ENCODE results near the gene RAB22A.

GRCh38 chr20:58393299-58393698 lies 83.8 kb downstream of the RAB22A start:
- TF ChIP-seq EZH2 (IDR thresholded peaks at IDR 0.05; ENCODE audit: borderline replicate concordance, low read depth, low read length, severe bottlenecking) (no peak), POLR2AphosphoS5 (IDR thresholded peaks at IDR 0.05; ENCODE audit: insufficient read depth, low read depth, low read length) (no peak), JUN (IDR thresholded peaks at IDR 0.05; ENCODE audit: borderline replicate concordance, insufficient read depth, insufficient read length, low read depth) (no peak)
- TF ChIP-seq, protein P1, sequence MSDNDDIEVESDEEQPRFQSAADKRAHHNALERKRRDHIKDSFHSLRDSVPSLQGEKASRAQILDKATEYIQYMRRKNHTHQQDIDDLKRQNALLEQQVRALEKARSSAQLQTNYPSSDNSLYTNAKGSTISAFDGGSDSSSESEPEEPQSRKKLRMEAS (IDR thresholded peaks at IDR 0.05; ENCODE audit: insufficient read depth, insufficient read length): no peak
- TF ChIP-seq, protein P2, sequence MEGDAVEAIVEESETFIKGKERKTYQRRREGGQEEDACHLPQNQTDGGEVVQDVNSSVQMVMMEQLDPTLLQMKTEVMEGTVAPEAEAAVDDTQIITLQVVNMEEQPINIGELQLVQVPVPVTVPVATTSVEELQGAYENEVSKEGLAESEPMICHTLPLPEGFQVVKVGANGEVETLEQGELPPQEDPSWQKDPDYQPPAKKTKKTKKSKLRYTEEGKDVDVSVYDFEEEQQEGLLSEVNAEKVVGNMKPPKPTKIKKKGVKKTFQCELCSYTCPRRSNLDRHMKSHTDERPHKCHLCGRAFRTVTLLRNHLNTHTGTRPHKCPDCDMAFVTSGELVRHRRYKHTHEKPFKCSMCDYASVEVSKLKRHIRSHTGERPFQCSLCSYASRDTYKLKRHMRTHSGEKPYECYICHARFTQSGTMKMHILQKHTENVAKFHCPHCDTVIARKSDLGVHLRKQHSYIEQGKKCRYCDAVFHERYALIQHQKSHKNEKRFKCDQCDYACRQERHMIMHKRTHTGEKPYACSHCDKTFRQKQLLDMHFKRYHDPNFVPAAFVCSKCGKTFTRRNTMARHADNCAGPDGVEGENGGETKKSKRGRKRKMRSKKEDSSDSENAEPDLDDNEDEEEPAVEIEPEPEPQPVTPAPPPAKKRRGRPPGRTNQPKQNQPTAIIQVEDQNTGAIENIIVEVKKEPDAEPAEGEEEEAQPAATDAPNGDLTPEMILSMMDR (IDR thresholded peaks at IDR 0.05; ENCODE audit: extremely low read depth in 1 of 2, insufficient read depth in 1 of 2, low read depth in 1 of 2, low read length in 2 of 2): no peak
